ENCODE measurements around the gene HAVCR2. TPM values are rescaled to one million over a fixed set of nuclear protein-coding genes. Genes with fewer than 3 reads are reported as not detected.

HAVCR2 gene
- total and polyA plus RNA-seq, 9 of the 15 experiments (the other 6 are each of a cell fraction or from before 2014, with no cell fraction given), result 0.04 to 0.11 (median 0.06) TPM; not detected in 5

DNA sequence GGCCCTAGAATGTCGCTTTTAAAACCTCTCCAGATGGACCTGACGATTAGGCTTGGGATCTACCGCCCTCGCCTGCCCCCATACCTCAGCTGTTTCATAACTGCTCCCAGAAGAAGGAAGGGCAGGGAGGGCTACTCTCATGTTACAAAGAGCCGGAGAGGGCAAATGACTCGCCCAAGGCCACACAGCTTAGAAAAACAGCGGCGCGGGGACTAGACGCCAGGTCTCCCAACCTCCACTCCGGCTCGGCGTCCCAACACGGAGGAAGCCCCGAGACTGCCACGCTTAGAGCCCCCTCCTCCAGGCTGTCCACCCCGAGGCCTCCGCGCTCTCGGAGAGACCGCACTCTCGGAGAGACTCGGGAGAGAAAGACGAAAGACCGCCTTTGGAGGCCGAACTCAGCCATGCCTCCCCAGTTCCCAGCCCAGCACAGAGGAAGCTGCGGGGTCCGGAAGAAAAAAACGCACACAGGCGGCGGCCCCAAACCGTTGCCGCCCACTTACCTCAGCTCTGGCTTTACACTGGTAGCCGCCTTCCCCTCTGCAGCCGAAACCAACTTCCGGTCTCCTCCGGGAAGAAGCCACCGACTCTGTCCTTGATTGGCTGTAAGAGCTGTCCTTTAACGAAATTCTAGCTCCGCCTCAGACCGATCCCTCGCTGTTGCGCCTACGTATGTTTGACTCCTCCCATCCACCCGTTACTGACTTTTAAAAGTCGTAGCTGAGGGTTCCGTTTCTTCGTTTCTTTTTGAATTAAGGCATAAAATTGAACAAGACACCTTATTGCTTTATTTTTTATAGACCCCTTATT, 33.7 kb upstream of the HAVCR2 start, which contains the start of gene MED7 (continued):
- TF ChIP-seq ZNF76 (CRISPR knock-in tag; IDR thresholded peaks at IDR 0.05; ENCODE audit: borderline replicate concordance), result no peak
- TF ChIP-seq KLF13 (tag; IDR thresholded peaks at IDR 0.05; ENCODE audit: borderline replicate concordance, low read depth), result peak; percentile 35; the same call in 1 of the 2 replicates
- TF ChIP-seq ZNF253 (CRISPR knock-in tag; conservative IDR thresholded peaks at IDR 0.05), result no peak
- TF ChIP-seq PHF21A (IDR thresholded peaks at IDR 0.05; ENCODE audit: borderline replicate concordance, low read depth), result no peak
- TF ChIP-seq BDP1 (IDR thresholded peaks at IDR 0.05; ENCODE audit: insufficient read depth, insufficient read length), result no peak
- no peak for TF ChIP-seq ZNF644 (tag; IDR thresholded peaks at IDR 0.05; ENCODE audit: low read depth)
- 0 out of 2 replicates have a peak, but pooled peaks have one; percentile 23 for TF ChIP-seq ZFPM2 (CRISPR knock-in tag; IDR thresholded peaks at IDR 0.05)
- TF ChIP-seq SRSF3 (IDR thresholded peaks at IDR 0.05; ENCODE audit: insufficient read depth, low read length), result no peak
- TF ChIP-seq MYNN (IDR thresholded peaks at IDR 0.05), result no peak
- TF ChIP-seq MYNN (CRISPR knock-in tag; IDR thresholded peaks at IDR 0.05), result no peak
- no peak for TF ChIP-seq MEF2A (IDR thresholded peaks at IDR 0.05; ENCODE audit: control insufficient read depth, low read depth, low read length)
- TF ChIP-seq, protein P1, sequence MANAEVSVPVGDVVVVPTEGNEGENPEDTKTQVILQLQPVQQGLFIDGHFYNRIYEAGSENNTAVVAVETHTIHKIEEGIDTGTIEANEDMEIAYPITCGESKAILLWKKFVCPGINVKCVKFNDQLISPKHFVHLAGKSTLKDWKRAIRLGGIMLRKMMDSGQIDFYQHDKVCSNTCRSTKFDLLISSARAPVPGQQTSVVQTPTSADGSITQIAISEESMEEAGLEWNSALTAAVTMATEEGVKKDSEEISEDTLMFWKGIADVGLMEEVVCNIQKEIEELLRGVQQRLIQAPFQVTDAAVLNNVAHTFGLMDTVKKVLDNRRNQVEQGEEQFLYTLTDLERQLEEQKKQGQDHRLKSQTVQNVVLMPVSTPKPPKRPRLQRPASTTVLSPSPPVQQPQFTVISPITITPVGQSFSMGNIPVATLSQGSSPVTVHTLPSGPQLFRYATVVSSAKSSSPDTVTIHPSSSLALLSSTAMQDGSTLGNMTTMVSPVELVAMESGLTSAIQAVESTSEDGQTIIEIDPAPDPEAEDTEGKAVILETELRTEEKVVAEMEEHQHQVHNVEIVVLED (CRISPR knock-in tag; IDR thresholded peaks at IDR 0.05), result no peak
- TF ChIP-seq, protein P2, sequence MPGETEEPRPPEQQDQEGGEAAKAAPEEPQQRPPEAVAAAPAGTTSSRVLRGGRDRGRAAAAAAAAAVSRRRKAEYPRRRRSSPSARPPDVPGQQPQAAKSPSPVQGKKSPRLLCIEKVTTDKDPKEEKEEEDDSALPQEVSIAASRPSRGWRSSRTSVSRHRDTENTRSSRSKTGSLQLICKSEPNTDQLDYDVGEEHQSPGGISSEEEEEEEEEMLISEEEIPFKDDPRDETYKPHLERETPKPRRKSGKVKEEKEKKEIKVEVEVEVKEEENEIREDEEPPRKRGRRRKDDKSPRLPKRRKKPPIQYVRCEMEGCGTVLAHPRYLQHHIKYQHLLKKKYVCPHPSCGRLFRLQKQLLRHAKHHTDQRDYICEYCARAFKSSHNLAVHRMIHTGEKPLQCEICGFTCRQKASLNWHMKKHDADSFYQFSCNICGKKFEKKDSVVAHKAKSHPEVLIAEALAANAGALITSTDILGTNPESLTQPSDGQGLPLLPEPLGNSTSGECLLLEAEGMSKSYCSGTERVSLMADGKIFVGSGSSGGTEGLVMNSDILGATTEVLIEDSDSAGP (CRISPR knock-in tag; IDR thresholded peaks at IDR 0.05), result no peak
- no peak for TF ChIP-seq NELFE (IDR thresholded peaks at IDR 0.05; ENCODE audit: insufficient read depth, insufficient read length)
- no peak for TF ChIP-seq DMBX1 (CRISPR knock-in tag; IDR thresholded peaks at IDR 0.05; ENCODE audit: borderline replicate concordance)
- TF ChIP-seq ZNF830 (CRISPR knock-in tag; IDR thresholded peaks at IDR 0.05), result no peak
- TF ChIP-seq GATA2 (CRISPR knock-in tag; IDR thresholded peaks at IDR 0.05), result no peak; the same call in 1 of the 2 replicates
- no peak for TF ChIP-seq FOXA1 (IDR thresholded peaks at IDR 0.05; ENCODE audit: borderline replicate concordance)
- no peak for TF ChIP-seq GATAD2B (IDR thresholded peaks at IDR 0.05; ENCODE audit: borderline replicate concordance)
- TF ChIP-seq, protein P3, sequence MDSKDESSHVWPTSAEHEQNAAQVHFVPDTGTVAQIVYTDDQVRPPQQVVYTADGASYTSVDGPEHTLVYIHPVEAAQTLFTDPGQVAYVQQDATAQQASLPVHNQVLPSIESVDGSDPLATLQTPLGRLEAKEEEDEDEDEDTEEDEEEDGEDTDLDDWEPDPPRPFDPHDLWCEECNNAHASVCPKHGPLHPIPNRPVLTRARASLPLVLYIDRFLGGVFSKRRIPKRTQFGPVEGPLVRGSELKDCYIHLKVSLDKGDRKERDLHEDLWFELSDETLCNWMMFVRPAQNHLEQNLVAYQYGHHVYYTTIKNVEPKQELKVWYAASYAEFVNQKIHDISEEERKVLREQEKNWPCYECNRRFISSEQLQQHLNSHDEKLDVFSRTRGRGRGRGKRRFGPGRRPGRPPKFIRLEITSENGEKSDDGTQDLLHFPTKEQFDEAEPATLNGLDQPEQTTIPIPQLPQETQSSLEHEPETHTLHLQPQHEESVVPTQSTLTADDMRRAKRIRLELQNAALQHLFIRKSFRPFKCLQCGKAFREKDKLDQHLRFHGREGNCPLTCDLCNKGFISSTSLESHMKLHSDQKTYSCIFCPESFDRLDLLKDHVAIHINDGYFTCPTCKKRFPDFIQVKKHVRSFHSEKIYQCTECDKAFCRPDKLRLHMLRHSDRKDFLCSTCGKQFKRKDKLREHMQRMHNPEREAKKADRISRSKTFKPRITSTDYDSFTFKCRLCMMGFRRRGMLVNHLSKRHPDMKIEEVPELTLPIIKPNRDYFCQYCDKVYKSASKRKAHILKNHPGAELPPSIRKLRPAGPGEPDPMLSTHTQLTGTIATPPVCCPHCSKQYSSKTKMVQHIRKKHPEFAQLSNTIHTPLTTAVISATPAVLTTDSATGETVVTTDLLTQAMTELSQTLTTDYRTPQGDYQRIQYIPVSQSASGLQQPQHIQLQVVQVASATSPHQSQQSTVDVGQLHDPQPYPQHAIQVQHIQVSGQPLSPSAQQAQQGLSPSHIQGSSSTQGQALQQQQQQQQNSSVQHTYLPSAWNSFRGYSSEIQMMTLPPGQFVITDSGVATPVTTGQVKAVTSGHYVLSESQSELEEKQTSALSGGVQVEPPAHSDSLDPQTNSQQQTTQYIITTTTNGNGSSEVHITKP (IDR thresholded peaks at IDR 0.05; ENCODE audit: partially characterized antibody), result no peak
- TF ChIP-seq SP1 (CRISPR knock-in tag; IDR thresholded peaks at IDR 0.05), result peak; percentile 78
- peak; percentile 30 to 61; a peak in 1 of 4 replicates for TF ChIP-seq KDM1A (IDR thresholded peaks at IDR 0.05)
- TF ChIP-seq CC2D1A (IDR thresholded peaks at IDR 0.05), result no peak; the same call in 1 of the 2 replicates

Measured in K562 (cell line).